ENCODE results near the gene LRRD1. TPM values are rescaled to one million over a fixed set of nuclear protein-coding genes. Genes with fewer than 3 reads are reported as not detected.

LRRD1 gene
- total and polyA plus RNA-seq, 11 donors = 0.17 to 0.33 (median 0.19) TPM; not detected in 7

DNA sequence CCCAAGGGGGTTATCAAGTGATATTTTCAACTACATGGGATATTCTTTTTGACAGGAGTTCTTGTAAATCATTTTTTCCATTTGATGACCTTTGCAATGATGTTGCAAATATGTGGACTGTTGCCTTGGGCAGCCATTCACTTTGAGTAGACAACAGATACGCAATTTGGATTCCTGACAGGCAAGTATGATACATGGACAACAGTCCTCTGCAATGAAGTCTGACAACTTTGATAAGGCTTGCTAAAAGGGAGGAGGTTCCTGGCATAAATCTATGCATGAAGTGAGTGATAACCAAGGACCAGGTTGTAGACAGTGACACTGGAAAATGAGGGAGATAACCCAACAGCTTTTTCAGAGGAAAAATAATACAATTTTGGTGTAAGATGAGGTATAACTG, 17.7 kb downstream of the LRRD1 start:
- no peaks in the 10 kb centered on the region for H3K36me3 ChIP-seq
- intact Hi-C loops (cut with DNase I) = no loop called here
- H3K4me3 ChIP-seq = no peak overlapping the region
- no peaks in the 10 kb centered on the region for H3K9me3 ChIP-seq
- ATAC-seq (peak; percentile 7 to 74 (median 62)), DNase-seq (no peak)
- no peak for TF ChIP-seq POLR2A (IDR thresholded peaks at IDR 0.05)
- TF ChIP-seq, protein P1, sequence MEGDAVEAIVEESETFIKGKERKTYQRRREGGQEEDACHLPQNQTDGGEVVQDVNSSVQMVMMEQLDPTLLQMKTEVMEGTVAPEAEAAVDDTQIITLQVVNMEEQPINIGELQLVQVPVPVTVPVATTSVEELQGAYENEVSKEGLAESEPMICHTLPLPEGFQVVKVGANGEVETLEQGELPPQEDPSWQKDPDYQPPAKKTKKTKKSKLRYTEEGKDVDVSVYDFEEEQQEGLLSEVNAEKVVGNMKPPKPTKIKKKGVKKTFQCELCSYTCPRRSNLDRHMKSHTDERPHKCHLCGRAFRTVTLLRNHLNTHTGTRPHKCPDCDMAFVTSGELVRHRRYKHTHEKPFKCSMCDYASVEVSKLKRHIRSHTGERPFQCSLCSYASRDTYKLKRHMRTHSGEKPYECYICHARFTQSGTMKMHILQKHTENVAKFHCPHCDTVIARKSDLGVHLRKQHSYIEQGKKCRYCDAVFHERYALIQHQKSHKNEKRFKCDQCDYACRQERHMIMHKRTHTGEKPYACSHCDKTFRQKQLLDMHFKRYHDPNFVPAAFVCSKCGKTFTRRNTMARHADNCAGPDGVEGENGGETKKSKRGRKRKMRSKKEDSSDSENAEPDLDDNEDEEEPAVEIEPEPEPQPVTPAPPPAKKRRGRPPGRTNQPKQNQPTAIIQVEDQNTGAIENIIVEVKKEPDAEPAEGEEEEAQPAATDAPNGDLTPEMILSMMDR (IDR thresholded peaks at IDR 0.05) = no peak
- H3K27ac ChIP-seq = no peak overlapping the region
- no peaks in the 10 kb centered on the region for H3K27me3 ChIP-seq
- no peaks in the 10 kb centered on the region for H3K4me1 ChIP-seq
- 42 to 65% (median 49%) methylated on average over 1 of the region's 1 CpG for WGBS, 4 donors

DNA sequence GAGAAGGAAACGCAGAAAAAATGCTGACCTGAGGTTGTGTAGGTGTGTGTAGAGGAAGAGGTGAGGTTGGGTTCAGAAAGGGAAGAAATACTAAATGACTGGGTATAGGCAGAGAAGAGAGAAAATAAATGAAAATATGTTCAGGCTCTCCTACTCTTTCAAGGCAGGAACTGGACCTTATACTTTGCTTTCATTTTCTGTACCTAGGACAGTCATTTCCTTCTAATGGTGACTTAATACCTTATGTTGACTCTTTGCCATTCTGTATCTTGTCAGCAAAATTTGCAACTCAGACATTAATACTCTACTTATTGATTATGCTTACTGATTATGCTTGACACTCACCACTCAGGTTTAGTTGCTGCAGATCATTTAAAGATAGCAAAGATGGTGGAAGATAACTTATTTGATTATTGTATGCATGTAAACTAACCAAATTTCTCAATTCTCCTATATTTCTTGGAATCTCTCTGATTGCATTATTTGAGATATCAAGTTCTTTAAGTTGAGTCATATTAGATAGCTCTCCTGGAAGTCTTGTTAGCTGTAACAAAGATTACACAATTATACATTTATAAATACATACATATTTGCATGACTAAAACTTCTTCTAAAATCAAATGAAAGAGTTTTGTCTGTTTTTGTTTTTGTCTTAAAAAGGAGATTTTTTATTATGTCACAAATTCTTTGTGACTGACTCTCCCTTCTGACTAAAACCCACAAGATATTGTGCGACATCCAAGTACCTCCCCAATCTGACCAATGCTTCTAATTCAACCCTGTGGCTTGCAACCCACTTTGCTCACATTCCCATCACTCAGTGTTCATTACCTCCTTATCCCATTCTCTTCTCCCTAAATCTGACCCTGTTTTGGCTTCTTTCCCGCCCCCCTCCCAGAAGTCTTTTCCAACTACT, 20.0 kb downstream of the LRRD1 start:
- no peaks in the 10 kb centered on the region for H3K36me3 ChIP-seq
- H3K9me3 ChIP-seq = no peaks in the 10 kb centered on the region
- WGBS, 4 donors = 91 to 94% (median 92%) methylated on average over 3 of the region's 3 CpGs
- no peak for DNase-seq
- intact Hi-C loops (cut with DNase I) = no loop called here
- H3K4me1 ChIP-seq = no peaks in the 10 kb centered on the region
- H3K27ac ChIP-seq = no peak overlapping the region
- no peak for TF ChIP-seq POLR2A (IDR thresholded peaks at IDR 0.05)
- TF ChIP-seq, protein P1 (IDR thresholded peaks at IDR 0.05) = no peak
- H3K27me3 ChIP-seq = no peaks in the 10 kb centered on the region
- H3K4me3 ChIP-seq = no peak overlapping the region
- no peak for ATAC-seq

DNA sequence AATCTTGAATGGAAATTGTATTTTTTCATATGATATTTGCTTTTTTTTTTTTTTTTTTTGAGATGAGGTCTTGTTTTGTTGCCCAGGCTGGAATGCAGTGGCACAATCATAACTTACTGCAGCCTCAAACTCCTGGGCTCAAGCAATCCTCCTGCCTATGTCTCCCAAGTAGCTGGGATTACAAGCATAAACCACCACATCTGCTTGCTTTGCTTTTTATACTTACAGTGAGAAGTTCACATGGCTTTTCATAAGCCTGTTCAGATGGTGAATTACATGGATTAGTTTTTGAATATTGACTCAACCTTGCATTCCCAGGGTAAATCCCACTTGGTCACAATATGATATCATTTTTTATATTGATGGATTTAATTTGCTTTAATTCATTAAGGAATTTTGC, 22.0 kb downstream of the LRRD1 start:
- Histone ChIP-seq H3K4me1 (no peaks in the 10 kb centered on the region), H3K36me3 (no peaks in the 10 kb centered on the region), H3K9me3 (no peaks in the 10 kb centered on the region), H3K27ac (no peak overlapping the region), H3K27me3 (no peaks in the 10 kb centered on the region), H3K4me3 (no peak overlapping the region)
- intact Hi-C loops (cut with DNase I) = no loop called here
- no peak for ATAC-seq
- TF ChIP-seq POLR2A (IDR thresholded peaks at IDR 0.05) = no peak
- DNase-seq = no peak

DNA sequence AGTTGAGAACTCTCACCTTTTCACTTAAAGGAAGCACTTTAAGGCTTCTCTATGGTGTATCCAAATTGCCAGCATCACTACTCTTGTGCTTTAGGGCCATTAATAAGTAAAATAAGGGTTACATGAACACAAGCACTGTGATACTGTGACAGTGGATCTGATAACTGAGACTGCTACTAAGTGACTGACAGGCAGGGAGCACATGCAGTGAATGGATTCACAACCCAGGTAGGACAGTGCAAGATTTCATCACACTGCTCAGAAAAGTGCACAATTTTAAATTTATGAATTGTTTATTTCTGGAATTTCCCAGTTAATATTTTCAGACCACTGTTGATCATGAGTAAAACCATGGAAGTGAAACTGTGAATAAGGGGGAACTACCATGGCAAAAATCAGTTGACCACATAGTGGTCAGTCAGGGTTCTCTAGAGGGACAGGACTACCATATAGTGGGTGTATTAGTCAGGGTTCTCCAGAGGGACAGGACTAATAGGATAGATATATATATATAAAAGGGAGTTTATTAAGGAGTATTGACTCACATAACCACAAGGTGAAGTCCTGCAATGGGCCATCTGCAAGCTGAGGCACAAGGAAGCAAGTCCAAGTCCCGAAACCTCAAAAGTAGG, 23.7 kb downstream of the LRRD1 start:
- ATAC-seq (no peak), DNase-seq (no peak)
- 88 to 100% (median 95%) methylated on average over 1 of the region's 1 CpG for WGBS, 4 donors
- Histone ChIP-seq H3K4me3 (no peak overlapping the region), H3K4me1 (no peaks in the 10 kb centered on the region), H3K27me3 (no peaks in the 10 kb centered on the region), H3K27ac (no peak overlapping the region), H3K36me3 (no peaks in the 10 kb centered on the region), H3K9me3 (no peaks in the 10 kb centered on the region)
- intact Hi-C loops (cut with DNase I) = no loop called here
- TF ChIP-seq, protein P1 (IDR thresholded peaks at IDR 0.05) = no peak
- TF ChIP-seq POLR2A (IDR thresholded peaks at IDR 0.05) = no peak
